Panc1 (cell line): ENCODE measurements around the gene PCDHA6. TPM values are rescaled to one million over a fixed set of nuclear protein-coding genes. Genes with fewer than 3 reads are reported as not detected.
A peak's percentile ranks its signal among the peaks of the same experiment; 100 is the strongest.

Experiments
- ATAC-seq: fragments of 200-7000 bp; cut with Tn5 transposase; 2 replicates; pipeline ENCODE4 v1.9.1; 2020; ENCODE audit warnings: mild to moderate bottlenecking, moderate library complexity
- BruUV-seq: library from RNA; stranded (reverse); fragments of 400-500 nt; replicated peaks from 2 replicates; lab custom pipeline; 2021; lab: Mats Ljungman, UMichigan
- CTCF ChIA-PET: fragments of 300-600 bp; sonication (Branson Sonifier 250); formaldehyde crosslinking; loops from one replicate; lab custom pipeline; 2022; ENCODE audit warnings: antibody characterized with exemption; lab: Charles Lee
- POLR2A ChIA-PET: fragments of 300-600 bp; sonication (Branson Sonifier 250); formaldehyde crosslinking; loops from one replicate; lab custom pipeline; 2022; ENCODE audit warnings: antibody characterized with exemption; lab: Charles Lee
- DNase-seq: peaks from one replicate; pipeline ENCODE4 v3.0.0-alpha.2; 2010; ENCODE audit warnings: low read depth, low spot score
- H3K27ac ChIP-seq: 2 replicates; pipeline ENCODE4 v1.5.1; 2011; ENCODE audit warnings: mild to moderate bottlenecking, low read length, inconsistent platforms
- H3K27me3 ChIP-seq: fragments of 200-500 bp; sonication (Bioruptor generic); 2 replicates; pipeline ENCODE4 v1.6.0; 2014; ENCODE audit warnings: low read length, inconsistent platforms; ENCODE audit not compliant: control insufficient read depth, insufficient read depth
- H3K36me3 ChIP-seq: fragments of 200-500 bp; sonication (Bioruptor generic); 2 replicates; pipeline ENCODE4 v1.5.1; 2014; ENCODE audit warnings: inconsistent platforms, mild to moderate bottlenecking, low read length, moderate library complexity; ENCODE audit not compliant: control insufficient read depth, insufficient read depth
- H3K4me1 ChIP-seq: 2 replicates; pipeline ENCODE4 v1.5.1; 2011; ENCODE audit warnings: inconsistent platforms, mild to moderate bottlenecking, low read length, moderate library complexity; ENCODE audit not compliant: control insufficient read depth, insufficient read depth
- H3K4me3 ChIP-seq, 2 experiments: 2 replicates each; pipeline ENCODE4 v1.5.1; 2011 to 2012; ENCODE audit warnings: low read depth in 2 of 2, low read length in 2 of 2, mild to moderate bottlenecking in 2 of 2, inconsistent platforms in 1 of 2, moderate library complexity in 1 of 2
- H3K9me3 ChIP-seq: fragments of 200-500 bp; sonication (Bioruptor generic); 2 replicates; pipeline ENCODE4 v1.5.1; 2014; ENCODE audit warnings: low read depth, mild to moderate bottlenecking, inconsistent platforms, low read length, moderate library complexity; ENCODE audit not compliant: control insufficient read depth, insufficient read depth
- CTCF ChIP-seq: fragments of 450-650 bp; IDR thresholded peaks from 2 replicates; pipeline ENCODE4 v1.5.1; 2017; ENCODE audit warnings: mild to moderate bottlenecking
- POLR2AphosphoS5 ChIP-seq: IDR thresholded peaks from 2 replicates; pipeline ENCODE4 v1.6.1; 2012; ENCODE audit warnings: mild to moderate bottlenecking, low read depth, low read length, moderate library complexity
- SIN3A ChIP-seq: IDR thresholded peaks from 2 replicates; pipeline ENCODE4 v1.6.1; 2012; ENCODE audit warnings: low read depth, mild to moderate bottlenecking, low read length, moderate library complexity, borderline replicate concordance; ENCODE audit not compliant: insufficient read depth
- TCF7L2 ChIP-seq: IDR thresholded peaks from 2 replicates; pipeline ENCODE4 v1.6.1; 2011; ENCODE audit warnings: mild to moderate bottlenecking, low read depth, low read length, inconsistent platforms
- in situ Hi-C: cut with HindIII; loops from 2 replicates; pipeline ENCODE4 v1.10.0; 2016; ENCODE audit warnings: low sequenced_read_pairs, low pct_unique_long_range_greater_than_20kb
- intact Hi-C: fragments of 100-400 bp; cut with micrococcal nuclease; formaldehyde crosslinking; loops from one replicate; pipeline ENCODE4 v1.10.0; 2022; ENCODE audit not compliant: unreplicated experiment
- total RNA-seq: library from RNA; stranded (reverse); gene quantifications from one replicate; pipeline ENCODE4 v1.2.1, GENCODE V29; 2021; ENCODE audit not compliant: unreplicated experiment
- TF ChIP-seq, protein P1 (sequence below), 2 experiments: IDR thresholded peaks; 2 replicates each; pipeline ENCODE4 v1.6.1; 2011 to 2012; ENCODE audit warnings: low read depth in 2 of 2, control low read depth in 1 of 2, low read length in 1 of 2, mild to moderate bottlenecking in 1 of 2, moderate library complexity in 1 of 2; ENCODE audit not compliant: insufficient read depth in 1 of 2

The PCDHA6 gene
- total RNA-seq, 1 experiment from 2014 or later: 0.31 TPM

- no peaks in the 10 kb centered on the region for H3K36me3 ChIP-seq
- CTCF ChIA-PET: interaction anchor here (1.4 kb wide), 1 partner anchor 21 kb away, joined by 3 read pairs; no protein-coding TSS in a partner anchor
- in situ Hi-C loops: no loop called here
- ATAC-seq (no peak), DNase-seq (no peak)
- TF ChIP-seq SIN3A: no peak
- TF ChIP-seq CTCF: no peak
- TF ChIP-seq, protein P1, sequence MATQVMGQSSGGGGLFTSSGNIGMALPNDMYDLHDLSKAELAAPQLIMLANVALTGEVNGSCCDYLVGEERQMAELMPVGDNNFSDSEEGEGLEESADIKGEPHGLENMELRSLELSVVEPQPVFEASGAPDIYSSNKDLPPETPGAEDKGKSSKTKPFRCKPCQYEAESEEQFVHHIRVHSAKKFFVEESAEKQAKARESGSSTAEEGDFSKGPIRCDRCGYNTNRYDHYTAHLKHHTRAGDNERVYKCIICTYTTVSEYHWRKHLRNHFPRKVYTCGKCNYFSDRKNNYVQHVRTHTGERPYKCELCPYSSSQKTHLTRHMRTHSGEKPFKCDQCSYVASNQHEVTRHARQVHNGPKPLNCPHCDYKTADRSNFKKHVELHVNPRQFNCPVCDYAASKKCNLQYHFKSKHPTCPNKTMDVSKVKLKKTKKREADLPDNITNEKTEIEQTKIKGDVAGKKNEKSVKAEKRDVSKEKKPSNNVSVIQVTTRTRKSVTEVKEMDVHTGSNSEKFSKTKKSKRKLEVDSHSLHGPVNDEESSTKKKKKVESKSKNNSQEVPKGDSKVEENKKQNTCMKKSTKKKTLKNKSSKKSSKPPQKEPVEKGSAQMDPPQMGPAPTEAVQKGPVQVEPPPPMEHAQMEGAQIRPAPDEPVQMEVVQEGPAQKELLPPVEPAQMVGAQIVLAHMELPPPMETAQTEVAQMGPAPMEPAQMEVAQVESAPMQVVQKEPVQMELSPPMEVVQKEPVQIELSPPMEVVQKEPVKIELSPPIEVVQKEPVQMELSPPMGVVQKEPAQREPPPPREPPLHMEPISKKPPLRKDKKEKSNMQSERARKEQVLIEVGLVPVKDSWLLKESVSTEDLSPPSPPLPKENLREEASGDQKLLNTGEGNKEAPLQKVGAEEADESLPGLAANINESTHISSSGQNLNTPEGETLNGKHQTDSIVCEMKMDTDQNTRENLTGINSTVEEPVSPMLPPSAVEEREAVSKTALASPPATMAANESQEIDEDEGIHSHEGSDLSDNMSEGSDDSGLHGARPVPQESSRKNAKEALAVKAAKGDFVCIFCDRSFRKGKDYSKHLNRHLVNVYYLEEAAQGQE (IDR thresholded peaks at IDR 0.05; ENCODE audit: insufficient read depth in 1 of 2, low read depth in 2 of 2, low read length in 1 of 2): no peak
- no peak for TF ChIP-seq TCF7L2
- TF ChIP-seq POLR2AphosphoS5: no peak
- no peak overlapping the region for H3K4me3 ChIP-seq
- POLR2A ChIA-PET: no interaction called here
- no TSS peak for BruUV-seq
- no peaks in the 10 kb centered on the region for H3K4me1 ChIP-seq
- no peak overlapping the region for H3K27ac ChIP-seq
- no peaks in the 10 kb centered on the region for H3K9me3 ChIP-seq
- intact Hi-C loops: no loop called here
- H3K27me3 ChIP-seq: no peaks in the 10 kb centered on the region
Observed at GRCh38 chr5:140862441-140863295, 34.9 kb downstream of the PCDHA6 start.

GRCh38 chr5:140868721-140869554 lies 41.2 kb downstream of the PCDHA6 start, which contains the start of gene PCDHA11:
TSS of gene PCDHA11 (plus strand) at chr5:140868957. CDS start at chr5:140869104, 147 bp downstream.
- no TSS peak for BruUV-seq
- Histone ChIP-seq H3K27me3 (no peaks in the 10 kb centered on the region), H3K4me1 (no peaks in the 10 kb centered on the region), H3K9me3 (no peaks in the 10 kb centered on the region), H3K36me3 (no peaks in the 10 kb centered on the region), H3K27ac (no peak within 1 kb of the TSS), H3K4me3 (no peak within 1 kb of the TSS)
- ChIA-PET CTCF (interaction anchor here (1.0 kb wide), 1 partner anchor 171 kb away, joined by 4 read pairs; no protein-coding TSS in a partner anchor), POLR2A (interaction anchor here (0.6 to 0.7 kb wide), 2 partner anchors 10 to 182 kb away, joined by 3 to 4 read pairs; partner anchors contain the start of gene PCDHB1)
- intact Hi-C loops (no loop called here), in situ Hi-C loops (no loop called here)
- DNase-seq (no peak), ATAC-seq (no peak)
- TF ChIP-seq, protein P1 (IDR thresholded peaks at IDR 0.05; ENCODE audit: insufficient read depth in 1 of 2, low read depth in 2 of 2, low read length in 1 of 2): no peak
- peak; percentile 33 for TF ChIP-seq CTCF
